Sigmoid colon (tissue), 3 donors: ENCODE measurements around the gene GLIS1.

Experiments used
- CTCF ChIP-seq, 4 experiments: fragments of 450-650 bp in 3 of 4; fragments of 200-600 bp in 1 of 4; IDR thresholded peaks; one replicate each; pipeline ENCODE4 v1.5.1; 2016 to 2019; ENCODE audit warnings: antibody characterized with exemption in 4 of 4, mild to moderate bottlenecking in 3 of 4, moderate library complexity in 2 of 4
- POLR2A ChIP-seq, 2 donors: fragments of 450-650 bp; IDR thresholded peaks; one replicate each; pipeline ENCODE4 v1.6.1; 2016; ENCODE audit warnings: antibody characterized with exemption in 2 of 2, mild to moderate bottlenecking in 2 of 2, moderate library complexity in 2 of 2

GRCh38 chr1:53518775-53519174 lies 220.2 kb downstream of the GLIS1 start:
- TF ChIP-seq POLR2A (IDR thresholded peaks at IDR 0.05) (no peak), CTCF (IDR thresholded peaks at IDR 0.05) (no peak)
